GM19238 (cell line): Measurements from ENCODE around the gene RCHY1.
A peak's percentile ranks its signal among the peaks of the same experiment; 100 is the strongest.
"Not testable (repeated sequence)": the region's sequence is repeated elsewhere in the genome, so short reads cannot be mapped to it uniquely, and the experiment has no call there.

Experiments
- DNase-seq: peaks from one replicate; pipeline ENCODE4 v3.0.0; 2011; ENCODE audit warnings: low spot score; ENCODE audit not compliant: insufficient read length

The RCHY1 gene

DNA sequence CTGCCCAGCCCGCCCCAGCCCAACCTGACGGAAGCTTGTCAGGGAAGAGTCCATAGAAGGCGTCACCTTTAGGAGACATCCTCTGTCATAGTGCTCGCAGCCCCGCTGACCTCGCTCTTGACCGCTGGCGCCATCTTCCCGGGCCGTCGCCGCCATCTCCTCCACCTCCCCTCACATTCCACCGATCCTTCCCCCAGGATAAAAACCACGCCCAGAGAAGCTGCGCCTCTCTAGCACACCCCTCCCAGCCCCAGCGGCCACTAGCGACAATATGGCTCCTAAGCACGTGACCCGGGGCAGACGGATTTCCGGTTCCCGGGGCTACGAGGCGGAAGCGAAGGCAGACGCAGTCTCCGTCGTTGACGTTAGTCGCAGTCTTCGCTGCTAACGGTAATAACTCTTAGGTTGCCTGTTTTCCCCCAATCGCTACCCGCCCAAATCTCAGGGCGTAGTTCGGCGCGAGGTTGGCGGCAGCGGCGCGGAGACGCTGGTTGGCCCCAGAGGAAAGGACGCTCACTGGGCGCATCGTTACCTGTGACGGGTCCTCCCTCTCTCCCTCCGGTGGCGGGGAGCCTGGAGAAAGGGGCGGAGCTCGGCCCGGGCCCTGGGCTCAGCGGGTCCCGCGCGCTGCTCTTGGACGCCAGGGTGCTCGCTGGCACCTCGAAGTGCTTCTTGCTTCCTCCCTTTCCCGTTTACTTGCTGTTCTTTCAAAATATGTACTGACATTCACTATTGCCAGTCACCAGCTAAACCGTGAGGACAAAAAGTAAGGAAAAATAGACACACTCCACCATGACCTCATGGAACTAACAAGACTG, at the start of gene RCHY1, which contains the start of gene THAP6:
RCHY1 (minus strand) TSS at position 273 of the 818 bp plus-strand sequence; CDS start at position 156, 117 bp downstream.
THAP6 (plus strand) TSS at position 343 of the 818 bp plus-strand sequence. CDS start 980 bp downstream, outside the sequence.
- DNase-seq = peak; percentile 42

DNA sequence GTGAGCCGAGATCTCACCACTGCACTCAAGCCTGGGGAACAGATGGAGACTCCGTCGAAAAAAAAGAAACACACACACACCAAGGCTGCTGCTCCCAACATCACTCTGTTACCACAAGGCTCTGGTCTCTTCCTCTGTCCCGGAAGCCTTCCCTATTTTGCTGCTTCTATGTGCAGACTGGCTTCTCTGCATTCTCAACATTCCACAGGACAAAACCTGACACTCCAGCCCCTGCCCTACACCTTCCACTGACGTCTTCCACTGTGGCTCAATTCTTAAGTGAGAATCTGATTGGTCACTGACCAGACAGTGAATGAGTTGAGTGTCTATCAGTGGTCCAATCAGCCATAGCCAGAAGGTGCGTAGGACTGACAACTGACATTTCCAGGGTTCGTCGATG, 47.6 kb upstream of the RCHY1 start:
- no peak for DNase-seq

DNA sequence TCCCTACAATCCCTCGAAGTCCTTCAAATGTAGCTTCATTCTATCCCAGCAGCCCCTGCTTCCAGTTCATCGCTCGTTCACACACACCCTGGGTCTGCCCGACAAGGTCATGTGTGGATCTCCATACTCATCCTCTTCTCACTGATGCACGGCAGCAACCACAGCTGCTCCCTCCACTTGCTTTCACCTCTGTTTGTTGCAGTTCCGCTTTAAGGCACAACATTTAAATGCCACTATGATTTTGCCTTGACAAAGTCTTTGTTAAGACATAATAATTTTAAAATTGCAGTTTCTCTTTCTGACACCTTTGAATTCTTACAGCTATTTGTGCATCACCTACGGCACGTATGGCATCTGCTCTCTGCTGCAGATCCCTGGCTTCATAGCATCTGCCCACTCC, 43.5 kb upstream of the RCHY1 start:
- no peak for DNase-seq

DNA sequence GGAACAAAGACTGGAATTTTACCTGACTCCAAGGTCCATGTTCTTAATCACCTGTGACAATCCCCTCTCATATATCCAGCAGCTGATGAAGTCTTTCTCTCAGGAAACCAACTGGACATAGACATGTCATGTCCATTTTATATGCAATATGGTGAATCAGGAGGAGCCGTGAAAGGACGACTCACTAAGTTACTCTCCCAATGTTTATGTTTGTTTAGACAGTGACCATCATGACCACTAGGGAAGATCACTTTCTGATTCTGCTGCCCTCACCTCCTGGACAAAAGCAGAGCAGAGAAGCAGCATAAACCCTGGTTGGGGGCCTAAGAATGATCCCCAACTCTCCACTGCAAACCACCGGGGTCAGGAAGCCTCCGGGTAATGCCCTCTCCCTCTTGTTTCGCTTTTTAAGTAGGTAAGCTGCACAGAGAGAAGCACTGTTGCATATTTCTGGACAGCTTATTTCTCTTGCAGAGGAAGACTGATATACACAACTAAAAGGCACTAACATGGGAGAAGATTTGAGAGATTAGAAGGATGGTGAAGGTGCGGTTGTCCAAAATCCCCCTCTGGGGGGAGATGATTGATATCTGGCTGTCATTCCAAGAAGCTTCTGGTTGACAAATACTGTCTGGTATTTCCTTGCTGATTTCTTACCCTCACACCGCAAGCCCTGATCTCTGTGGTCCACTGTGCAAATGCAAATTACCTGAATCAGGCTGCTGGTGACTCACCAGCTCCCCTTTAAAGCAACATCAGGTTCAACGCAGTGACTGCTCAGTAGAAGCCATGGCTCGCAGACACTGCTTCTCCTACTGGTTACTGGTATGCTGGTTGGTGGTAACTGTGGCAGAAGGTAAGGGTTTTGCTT, 41.3 kb upstream of the RCHY1 start, which contains the start of gene ODAPH:
ODAPH (plus strand) TSS at position 773 of the 871 bp plus-strand sequence; CDS start at position 790, 17 bp downstream.
- DNase-seq = no peak

DNA sequence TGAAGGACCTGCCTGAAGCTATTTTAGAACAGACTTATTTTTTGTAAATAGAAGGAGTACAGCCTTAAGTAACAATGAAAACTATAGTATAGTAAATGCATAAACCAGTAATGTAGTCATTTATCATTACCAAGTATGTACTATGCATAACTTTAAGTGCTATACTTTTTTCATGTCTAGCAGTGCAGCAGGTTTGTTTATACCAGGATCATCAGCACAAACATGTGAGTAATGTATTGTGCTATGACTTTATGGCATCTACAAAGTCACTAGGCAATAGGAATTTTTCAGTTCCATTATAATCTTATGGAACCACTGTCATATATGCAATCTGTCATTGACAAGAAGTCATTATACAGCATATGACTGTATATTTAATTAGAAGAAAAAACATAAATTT, 38.2 kb upstream of the RCHY1 start:
- no peak for DNase-seq

DNA sequence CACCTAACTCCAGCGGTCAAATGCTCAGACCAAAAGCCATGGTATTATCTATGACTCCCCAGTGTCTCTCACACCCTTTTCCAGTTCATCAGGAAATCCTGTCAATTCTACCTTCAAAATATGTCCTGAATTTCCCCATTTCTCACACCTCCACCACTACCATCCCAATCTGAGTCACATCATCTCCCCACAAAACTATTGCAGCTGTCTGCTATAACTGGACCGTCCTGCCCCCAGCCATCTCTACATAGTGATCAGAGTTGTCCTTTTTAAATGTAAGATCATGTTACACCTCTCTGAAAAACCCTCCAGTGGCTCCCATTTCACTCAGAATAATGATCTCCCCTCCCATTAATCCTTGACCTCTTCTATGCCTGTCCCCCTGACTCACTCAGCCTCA, 34.8 kb upstream of the RCHY1 start:
- DNase-seq = no peak

DNA sequence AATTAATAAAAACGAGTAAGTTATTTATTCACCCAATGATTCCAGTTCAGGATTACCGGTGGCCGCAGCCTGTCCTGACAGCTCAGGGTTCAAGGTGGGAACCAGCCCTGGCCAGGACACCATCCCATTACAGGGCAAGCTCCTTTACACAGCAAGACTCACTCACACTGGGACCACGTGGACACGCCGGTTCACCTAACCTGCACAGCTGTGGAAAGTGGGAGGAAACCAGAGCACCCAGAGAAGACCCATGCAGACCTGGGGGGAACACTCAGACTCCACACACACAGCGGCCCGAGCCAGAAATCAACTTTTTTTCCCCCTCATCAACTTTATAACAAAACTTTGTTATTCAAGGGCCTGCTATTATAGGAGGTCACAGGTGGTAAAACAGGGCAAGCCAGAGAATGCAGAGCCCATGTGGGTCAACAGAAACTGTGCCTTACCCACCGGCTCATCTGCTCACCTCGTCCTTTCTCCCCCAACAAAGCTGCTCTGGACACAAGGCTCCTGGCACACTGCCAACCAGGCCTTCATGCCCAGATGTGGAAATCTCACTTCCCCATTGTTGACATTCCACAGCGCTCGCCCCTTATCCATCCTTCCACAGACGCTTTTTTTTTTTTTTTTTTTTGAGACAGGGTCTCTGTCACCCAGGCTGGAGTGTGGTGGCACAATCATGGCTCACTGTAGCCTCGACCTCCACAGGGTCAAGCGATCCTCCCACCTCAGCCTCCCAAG, 33.6 kb upstream of the RCHY1 start:
- DNase-seq = no peak

DNA sequence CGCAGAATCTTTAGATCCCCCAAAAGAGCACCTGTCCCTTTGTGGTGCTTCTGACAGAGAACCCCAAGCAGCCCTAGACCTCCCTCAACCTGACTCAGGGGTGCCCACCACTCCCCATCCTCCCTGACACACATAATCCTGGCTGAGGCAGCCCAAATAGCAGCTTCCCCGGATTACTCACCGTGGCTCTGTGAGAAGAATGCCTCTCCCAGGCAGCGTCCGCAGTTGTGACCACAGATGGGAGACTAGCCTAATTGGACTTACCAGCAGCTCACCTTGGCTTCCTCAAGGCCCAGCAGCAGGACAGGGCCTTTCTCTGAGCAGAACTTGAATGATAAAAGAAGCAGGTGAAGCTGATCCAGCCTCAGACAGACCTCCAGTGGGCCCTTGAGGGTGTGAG, 31.3 kb upstream of the RCHY1 start:
- DNase-seq = no peak

DNA sequence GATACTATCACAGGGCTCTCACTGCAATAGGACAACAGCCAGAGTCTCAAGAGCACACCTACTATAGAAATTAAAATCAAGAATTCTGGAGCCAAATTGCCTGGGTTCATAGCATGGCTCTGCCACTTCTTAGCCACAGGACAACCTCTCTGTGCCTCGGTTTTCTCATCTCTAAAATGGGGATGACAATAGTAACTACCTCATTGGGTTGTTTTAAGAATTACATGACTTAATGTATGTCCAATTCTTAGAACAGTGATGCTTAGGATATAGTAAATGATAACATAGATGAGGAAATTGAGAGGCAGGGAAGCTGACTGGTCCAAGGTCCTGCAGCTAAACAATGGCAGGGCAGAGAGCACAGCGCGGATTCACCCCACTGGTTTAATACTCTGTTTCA, 30.7 kb upstream of the RCHY1 start:
- DNase-seq = no peak

DNA sequence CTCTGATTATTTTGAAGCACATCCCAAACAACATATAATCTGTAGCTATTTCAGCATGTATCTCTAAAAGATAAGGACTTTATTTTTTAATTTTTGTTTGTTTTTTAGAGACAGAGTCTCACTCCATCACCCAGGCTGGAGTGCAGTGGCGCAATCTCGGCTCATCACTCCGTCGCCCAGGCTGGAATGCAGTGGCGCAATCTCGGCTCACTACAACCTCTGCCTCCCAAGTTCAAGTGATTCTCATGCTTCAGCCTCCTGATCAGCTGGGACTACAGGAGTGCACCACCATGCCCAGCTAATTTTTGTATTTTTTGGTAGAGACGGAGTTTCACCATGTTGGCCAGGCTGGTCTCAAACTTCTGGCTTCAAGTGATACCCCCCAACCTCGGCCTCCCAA, 30.0 kb upstream of the RCHY1 start:
- not testable (repeated sequence) for DNase-seq

DNA sequence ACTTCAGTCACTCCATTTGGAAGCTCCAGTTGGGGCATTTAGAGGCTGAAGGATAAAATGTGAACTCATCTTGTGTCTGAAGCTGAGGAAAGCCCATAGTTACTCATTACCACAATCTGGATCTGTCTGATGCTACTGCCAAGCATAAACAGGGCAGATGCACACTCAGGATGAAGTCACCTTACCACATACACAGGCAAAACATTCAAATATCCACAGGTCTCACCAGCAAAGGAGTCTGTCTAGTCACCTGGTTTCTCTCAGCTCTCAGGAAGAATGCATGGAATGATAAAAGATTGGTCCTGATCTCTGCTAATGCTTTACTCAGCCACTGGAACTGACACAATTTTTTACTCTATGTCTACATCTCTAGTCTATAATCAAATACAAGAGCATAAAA, 28.6 kb upstream of the RCHY1 start:
- DNase-seq = no peak

DNA sequence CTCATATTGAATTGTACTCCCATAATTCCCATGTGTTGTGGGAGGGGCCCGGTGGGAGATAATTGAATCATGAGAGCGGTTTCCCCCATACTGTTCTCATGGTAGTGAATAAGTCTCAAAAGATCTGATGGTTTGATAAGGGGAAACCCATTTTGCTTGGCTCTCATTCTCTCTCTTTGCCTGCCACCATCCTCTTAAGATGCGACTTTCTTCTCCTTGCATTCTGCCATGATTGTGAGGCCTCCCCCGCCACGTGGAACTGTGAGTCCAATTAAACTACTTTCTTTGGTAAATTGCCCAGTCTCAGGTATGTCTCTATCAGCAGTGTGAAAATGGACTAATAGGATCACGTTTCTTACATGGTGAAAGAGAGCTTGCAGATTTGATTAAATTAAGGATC, 23.1 kb upstream of the RCHY1 start:
- not testable (repeated sequence) for DNase-seq

DNA sequence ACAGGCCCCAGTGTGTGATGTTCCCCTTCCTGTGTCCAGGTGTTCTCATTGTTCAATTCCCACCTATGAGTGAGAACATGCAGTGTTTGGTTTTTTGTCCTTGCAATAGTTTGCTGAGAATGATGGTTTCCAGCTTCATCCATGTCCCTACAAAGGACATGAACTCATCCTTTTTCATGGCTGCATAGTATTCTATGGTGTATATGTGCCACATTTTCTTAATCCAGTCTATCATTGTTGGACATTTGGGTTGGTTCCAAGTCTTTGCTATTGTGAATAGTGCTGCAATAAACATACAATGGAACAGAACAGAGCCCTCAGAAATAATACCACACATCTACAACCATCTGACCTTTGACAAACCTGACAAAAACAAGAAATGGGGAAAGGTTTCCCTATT, 19.7 kb upstream of the RCHY1 start:
- not testable (repeated sequence) for DNase-seq

DNA sequence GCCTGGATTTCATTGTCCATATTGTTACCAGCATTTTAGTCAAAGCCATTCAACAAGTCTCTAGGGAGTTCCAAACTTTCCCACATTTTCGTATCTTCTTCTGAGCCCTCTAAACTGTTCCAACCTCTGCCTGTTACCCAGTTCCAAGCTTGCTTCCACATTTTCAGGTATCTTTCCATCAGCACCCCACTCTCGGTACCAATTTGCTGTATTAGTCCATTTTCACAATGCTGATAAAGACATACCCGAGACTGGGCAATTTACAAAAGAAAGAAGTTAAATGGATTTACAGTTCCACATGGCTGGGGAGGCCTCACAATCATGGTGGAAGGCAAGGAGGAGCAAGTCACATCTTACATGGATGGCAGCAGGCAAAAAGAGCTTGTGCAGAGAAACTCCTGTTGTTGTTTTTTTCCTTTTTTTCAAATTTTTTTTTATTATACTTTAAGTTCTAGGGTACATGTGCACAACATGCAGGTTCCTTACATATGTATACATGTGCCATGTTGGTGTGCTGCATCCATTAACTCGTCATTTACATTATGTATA, 19.2 kb upstream of the RCHY1 start:
- not testable (repeated sequence) for DNase-seq

DNA sequence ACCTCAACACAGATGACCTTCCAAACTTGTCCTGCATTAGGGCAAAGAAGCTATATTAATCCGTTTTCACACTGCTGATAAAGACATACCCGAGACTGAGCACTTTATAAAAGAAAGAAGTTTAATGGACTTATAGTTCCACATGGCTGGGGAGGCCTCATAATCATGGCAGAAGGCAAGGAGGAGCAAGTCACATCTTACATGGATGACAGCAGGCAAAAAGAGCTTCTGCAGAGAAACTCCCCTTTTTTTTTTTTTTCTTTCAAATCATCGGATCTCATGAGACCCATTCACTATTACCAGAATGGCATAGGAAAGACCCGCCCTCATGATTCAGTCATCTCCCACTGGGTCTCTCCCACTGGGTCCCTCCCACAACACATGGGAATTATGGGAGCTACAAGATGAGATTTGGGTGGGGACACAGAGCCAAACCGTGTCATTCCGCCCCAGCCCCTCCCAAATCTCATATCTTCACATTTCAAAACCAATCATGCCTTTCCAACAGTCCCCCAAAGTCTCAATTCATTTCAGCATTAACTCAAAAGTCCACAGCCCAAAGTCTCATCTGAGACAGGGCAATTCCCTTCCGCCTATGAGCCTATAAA, 17.4 kb upstream of the RCHY1 start:
- DNase-seq = not testable (repeated sequence)

DNA sequence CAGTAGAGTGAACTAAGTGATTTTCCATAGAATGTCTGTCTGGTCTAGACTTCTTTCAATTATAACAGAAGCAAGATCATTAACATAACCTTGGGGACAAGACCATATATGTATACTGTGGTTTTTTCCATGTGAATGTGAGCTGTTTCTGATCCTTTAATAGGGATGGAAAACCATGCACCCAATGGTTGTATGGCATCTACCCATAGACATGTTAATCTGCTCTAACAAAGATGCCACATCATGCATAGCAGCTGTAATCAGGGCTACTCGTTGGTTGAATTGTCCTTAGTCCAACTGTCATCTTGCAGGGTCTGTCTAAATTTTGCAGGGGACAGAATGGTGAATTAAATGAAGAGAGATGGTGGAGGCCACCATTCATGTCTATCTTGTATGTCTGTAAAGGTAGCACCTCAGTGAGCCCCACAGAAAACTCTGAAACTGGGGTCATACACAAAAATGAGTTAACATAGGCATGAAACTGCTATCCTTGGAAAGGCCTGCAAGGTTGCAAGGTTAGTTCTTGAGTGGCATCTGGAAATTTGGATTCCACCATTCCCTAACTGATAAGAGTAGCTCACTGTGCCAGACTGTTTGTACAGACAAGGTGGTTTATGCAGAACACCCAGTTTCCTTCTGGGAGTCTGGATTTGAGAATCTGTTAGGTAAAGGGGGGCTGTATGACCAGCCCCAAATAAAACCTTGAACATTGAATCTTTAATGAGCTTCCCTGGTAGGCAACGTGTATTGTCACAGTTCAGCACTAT, 16.5 kb upstream of the RCHY1 start:
- no peak for DNase-seq

DNA sequence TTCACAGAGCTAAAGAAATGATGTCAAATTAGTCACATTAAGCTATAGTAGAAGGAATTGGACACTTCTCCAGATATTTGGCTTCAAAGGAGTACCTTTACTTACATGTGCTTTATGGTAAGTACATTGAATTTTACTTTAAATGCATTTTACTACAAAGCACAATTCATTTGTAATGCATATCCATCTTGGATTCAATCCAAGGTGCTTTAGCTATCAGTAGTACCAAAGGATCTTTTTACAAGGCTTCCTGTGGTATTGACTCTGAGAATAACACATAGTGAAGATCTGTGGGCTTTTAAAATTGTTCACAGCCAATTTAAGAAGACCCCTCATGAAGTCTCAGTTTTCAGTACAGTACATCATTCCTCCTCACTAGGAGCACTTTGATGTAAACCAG, 13.3 kb upstream of the RCHY1 start:
- DNase-seq = no peak

DNA sequence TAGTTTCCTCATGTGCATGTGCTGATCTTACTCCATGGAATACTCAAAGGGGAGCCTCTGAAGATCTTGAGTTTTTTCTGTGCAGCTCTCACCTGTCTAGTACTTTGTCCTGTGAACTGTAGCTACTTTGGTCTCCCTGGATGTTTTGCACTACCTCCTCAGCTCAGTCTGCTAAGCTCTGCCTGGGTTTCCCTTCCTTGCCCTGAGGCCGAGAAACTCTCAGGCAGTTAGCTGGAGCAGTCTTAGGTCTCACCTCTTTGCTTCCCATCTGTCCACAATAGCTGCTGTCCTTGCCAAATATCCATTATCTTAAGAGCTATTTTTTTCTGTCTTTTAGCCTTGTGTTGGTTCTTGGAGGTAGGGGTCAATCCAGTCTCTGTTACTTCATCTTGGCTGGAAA, 11.7 kb upstream of the RCHY1 start:
- no peak for DNase-seq

DNA sequence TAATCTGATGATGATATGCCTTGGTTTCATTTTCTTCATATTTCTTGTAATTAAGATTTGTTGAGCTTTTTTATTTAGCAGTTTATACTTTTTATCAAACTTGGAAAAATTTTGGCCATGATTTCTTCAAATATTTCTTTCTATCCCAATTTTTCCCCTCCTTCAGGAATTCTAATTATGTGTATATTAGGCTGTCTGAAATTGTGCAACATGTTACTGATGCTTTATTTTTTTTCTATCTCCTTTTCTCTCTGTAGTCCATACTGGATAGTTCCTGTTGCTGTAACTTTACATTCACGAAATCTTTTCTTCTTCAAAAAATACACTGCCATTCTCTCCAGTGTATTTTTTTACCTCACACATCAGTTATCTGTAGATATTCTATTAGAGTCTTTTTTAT, 10.9 kb upstream of the RCHY1 start:
- DNase-seq = no peak

DNA sequence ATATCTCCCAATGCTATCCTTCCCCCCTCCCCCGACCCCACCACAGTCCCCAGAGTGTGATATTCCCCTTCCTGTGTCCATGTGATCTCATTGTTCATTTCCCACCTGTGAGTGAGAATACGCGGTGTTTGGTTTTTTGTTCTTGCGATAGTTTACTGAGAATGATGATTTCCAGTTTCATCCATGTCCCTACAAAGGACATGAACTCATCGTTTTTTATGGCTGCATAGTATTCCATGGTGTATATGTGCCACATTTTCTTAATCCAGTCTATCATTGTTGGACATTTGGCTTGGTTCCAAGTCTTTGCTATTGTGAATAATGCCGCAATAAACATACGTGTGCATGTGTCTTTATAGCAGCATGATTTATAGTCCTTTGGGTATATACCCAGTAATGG, 5.2 kb upstream of the RCHY1 start:
- DNase-seq = not testable (repeated sequence)
